DMS 273 (cell line): ENCODE measurements around the gene ARHGEF25.
A peak's percentile ranks its signal among the peaks of the same experiment; 100 is the strongest.

Experiments
- DNase-seq: peaks from one replicate; lab custom pipeline; 2025; ENCODE audit not compliant: unreplicated experiment; lab: John Stamatoyannopoulos, UW

The ARHGEF25 gene

DNA sequence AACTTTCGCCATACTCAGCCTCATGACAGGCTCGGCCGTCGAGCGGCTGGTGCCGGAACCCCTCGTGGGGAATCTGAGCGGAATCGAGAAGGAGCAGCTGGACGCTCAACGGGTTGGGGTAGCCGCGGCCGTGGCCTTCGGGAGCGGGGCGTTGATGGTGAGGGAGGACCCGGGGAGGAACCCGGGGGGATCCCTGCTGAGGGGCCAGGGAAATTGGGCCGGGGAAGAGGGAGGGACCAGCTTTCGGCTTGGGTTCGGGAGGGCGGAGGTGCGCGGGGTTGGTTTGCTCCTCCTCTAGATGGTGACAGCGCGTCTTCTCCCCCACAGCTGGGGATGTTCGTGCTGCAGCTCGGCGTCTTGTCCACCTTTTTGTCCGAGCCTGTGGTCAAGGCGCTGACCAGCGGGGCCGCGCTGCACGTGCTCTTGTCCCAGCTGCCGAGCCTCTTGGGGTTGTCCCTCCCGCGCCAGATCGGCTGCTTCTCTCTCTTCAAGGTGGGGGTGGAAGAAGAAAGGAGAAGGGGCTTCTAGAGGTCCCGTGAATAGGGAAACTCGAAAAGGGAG, 9.8 kb downstream of the ARHGEF25 start:
- DNase-seq, result no peak

- DNase-seq, result peak; percentile 70
These were observed 10.5 kb downstream of the ARHGEF25 start for GRCh38 chr12:57621497-57622292.

DNA sequence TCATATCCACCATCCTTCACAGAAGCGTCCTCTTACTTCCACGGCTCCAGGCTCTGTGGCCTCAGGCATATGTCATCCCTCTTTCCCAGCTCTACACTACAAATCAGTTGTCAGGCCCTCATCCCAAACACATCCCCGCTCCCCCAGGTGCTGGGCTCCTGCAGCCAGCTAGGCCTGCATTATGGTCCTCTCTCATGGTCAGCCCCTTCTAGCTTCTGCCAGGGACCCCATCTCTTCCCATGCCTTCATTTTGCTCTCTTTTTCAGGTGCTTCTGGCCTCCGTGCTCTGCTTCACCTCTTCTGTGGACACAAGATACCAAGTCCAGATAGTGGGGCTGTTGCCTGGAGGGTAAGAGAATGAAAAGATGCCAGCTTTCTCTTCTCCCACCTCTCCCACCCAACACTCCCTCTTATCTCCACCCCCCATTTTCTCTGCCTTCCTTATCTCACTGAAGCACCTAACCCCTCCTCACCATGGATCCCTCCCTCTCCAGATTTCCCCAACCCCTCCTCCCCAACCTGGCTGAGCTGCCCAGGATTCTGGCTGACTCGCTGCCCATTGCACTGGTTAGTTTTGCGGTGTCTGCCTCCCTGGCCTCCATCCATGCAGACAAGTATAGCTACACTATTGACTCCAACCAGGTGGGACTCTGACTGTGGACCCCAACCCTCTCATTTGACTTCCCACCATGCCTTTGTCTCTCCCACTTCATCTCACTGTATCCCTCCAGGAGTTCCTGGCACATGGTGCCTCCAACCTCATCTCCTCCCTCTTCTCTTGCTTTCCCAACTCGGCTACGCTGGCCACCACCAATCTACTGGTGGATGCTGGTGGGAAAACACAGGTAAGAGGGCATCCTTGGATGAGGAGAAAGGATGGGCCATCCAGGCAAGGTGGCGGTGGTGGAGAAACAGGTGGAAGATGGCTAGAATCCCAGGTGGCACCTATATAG, 11.3 kb downstream of the ARHGEF25 start:
- no peak for DNase-seq

GRCh38 chr12:57623385-57623784, 12.2 kb downstream of the ARHGEF25 start:
- no peak for DNase-seq

GRCh38 chr12:57623811-57624390, 12.7 kb downstream of the ARHGEF25 start:
- no peak for DNase-seq

GRCh38 chr12:57624441-57625220, 13.4 kb downstream of the ARHGEF25 start:
- DNase-seq, result no peak

- DNase-seq, result no peak
These were observed 14.2 kb downstream of the ARHGEF25 start for GRCh38 chr12:57625261-57626032.

DNA sequence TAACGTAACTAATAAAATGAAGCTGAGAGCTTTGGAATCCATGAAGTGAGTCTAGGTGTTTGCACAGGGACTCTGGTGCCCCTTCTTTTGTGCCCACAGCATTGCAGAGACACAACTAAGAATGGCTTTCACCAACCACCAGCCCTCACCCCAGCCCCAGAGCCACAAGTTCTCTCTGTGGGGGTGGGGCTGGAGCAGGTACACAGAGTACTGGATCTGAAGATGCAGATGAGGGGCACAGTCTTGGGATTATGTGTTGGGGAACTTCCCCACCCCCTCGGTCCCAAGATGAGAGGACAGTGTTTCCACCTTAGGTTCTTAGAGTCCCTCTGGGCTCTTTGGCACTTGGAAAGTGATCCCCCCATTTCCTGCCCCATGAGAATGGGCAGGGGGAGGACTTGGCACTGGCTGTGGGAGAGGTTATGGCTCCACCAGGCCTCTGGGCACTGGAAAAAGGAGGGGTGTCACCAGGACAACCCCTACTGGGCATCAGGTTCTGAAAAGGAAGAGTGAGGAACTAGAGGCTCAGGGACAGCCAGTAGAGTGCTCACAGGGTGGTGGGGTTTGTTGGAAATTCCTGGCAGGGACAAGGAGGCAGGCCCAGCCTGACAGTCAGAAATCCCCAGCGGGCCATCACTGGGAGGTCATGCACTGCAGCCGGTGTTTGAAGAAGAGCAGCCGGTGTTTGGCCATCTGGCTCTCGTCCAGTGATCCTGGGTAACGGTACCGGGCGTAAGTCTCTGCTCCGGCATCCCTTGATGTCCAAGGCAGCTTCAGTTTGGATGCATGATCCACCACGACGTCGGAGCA, 15.1 kb downstream of the ARHGEF25 start:
- no peak for DNase-seq

DNA sequence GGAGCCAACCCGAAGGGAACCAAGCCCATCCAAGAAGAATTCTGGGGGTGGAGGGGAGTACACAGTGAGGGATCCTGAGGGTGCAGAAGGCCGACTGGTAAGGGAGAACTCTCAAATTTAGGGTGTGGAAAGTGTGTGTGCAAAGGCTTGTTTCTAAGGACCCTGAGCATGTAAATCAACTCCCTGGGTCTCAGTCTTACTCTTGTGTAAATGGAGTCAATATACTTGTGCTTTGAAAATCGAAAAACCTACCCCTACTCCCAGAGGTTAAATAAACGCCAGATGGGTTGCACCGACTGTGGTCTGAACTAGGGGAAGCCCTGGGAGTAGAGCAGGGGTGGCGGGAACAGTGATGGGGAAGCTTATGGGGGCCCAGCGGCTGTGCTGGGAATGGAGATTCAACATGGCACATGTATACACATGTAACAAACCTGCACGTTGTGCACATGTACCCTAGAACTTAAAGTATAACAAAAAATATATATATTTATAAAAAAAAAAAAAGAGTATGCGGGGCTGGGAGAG, 15.7 kb downstream of the ARHGEF25 start:
- DNase-seq, result no peak

DNA sequence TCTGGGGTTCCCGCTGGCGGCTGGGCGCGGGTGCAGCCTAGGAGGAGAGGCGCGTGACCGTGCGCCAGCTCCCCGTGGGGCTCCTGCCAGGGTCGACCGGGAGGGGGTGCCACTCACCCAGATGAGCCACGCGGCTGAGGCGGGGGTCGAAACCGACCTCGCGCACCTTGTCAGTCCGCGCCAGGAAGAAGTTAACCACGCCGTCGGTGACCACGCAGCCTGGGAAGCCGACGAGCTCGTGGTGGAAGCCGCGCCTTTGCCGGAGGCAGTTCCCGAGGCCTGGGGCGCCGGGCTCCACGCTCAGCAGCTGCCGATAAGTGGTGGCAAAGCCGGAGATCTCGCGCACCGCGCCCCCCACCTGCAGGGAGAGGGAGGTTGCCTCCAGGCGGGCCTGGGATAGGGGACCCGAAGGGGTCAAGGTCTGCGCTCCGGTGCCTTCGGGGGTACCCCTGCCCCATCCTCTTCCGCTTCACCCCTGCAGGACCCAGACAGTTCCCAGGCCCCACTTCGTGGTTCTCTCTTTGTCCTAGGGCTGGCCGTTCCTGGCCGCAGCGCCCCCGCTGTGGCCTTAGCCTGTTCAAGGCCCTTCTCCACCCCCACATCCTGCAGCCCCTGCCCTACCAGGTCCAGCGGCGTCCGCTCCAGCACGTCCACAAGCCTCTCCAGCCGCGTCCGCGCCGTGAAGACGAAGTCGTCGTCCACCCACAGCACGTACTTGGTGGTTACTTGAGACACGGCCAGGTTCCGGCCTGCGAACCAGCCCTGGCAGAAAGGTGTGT, 16.5 kb downstream of the ARHGEF25 start:
- DNase-seq, result no peak

- no peak for DNase-seq
These were observed 17.3 kb downstream of the ARHGEF25 start for GRCh38 chr12:57628280-57629191.

DNA sequence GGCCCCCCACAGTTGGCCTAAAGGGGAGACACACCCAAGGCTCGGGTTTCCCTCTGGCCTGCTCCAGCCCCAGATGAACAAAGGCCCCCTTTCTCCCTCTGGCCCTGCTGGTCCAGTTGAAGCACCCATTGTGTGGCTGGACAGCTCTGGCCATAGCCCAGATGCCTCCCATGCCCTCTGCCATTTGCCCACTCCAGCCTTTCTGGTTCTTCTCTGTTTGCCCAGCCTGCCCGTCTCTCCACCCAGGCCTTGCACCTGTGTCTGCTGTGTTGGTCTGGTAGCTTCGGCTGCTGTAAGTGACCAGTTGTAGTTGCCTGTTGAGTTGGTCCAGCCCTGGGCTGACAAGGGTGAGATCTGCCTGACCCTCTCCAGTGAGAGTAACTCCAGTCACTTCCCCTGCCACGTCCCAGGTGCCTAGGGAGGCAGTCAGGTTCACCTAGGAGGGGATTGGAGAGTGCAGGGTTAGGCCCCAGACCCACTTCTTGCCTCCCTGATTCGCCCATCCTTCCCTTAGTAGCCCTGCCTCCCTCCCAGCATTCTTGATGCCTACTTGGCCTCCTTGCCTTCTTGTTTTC, 18.7 kb downstream of the ARHGEF25 start:
- no peak for DNase-seq

GRCh38 chr12:57630891-57631433, 19.7 kb downstream of the ARHGEF25 start:
- no peak for DNase-seq

DNA sequence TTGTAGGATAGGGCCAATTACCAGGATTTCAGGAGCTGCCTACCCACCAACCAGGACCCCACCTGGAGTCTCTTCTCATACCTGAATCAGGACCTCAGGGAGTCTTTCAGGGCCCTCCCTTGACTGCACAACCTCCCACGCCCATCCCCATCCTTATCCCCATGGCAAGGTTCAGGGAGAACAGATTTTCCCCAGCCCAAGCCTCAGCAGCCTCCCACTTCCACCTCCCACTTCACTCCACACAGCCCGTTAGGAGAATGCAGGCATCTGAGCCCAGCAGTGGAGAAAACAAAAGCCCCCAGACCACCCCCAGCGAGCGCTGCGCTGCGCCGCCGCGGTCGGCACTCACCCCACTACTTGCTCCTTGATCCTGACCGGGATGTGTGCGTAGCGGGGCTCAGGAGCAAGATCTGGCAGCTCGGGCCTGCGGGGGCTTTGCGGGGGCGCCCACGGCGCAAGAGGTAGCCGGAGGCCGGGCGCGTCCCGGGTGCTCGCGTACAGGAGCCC, 20.4 kb downstream of the ARHGEF25 start:
- no peak for DNase-seq

DNA sequence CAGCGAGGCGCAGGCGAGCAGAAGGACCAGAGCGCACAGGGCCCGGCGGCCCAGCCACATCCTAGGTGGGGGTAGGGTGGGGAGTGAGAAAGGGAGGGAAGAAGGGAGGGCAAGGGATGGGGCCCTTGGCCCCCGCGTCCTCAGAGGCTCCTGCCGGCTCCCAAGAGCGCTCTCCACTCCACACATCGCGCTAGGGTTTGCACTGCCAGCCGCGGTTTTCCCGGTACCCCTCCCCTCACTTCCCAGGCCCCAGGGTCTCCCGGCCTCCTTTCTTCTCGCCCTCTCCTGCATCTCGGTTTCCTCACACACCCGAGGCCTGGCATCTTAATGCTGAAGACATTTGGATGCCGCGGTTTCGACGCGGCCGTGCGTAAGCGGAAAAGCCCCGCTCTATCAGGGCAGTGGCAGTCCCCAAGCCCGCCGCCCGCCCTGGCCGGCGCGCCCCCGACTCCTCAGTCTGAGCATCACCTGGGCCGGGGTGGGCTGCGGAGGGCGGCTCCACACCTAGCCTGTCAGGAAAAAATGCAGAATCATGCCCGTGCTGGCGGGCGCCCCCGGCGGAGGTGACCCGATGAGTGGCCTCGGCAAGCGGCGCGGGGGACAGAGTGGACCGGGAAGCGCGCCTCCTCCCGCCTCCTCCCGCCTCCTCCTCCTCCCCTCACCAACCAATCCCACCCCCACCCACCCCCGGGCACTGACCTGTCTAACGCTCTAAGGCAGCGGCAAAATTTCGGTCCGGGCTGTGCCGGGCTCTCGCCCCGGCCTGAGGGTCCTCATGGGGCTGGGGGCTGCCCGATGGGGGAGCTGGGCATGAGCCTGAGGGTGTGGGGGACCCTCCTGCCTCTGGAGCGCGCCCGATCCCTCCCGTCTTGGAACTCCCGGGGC, 21.1 kb downstream of the ARHGEF25 start:
- peak; percentile 51 for DNase-seq
